ENCODE measurements around the gene TCN2.

Gene TCN2

DNA sequence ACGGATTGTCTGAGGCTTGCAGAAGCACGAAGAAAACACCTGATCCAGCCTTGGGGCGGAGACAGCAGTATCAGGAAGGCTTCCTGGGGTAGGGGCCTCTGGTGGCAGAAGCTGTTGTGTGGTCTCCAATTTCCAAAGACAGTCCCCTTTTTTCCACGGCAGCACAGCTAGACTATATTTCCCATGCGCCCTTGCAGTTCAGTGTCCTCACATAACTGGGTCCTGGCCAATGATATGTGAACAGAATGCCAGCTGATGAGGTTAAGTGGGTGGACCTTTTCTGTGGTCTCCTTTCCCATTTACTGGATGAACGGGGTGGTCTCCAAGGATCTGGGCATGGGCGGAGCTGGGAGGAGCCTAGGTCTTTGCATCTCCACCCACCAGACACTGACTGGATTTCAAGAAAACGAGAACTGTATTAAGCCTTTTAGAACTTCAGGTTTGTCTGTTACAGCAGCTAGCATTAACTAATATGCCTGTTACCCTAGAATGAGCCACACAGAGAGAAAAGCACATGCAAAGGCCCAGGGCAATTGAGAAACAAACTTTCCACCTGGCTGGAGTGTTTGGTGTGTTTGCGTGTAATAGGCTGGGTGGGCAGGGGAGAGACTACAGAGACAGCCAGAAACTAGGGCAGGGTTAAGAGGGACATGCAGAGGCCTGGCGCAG is 38.7 kb upstream of the TCN2 start:
- intact Hi-C loops (cut with DNase I; ENCODE audit: low total_unique reads): no loop called here
- Histone ChIP-seq H3K4me3 (no peak overlapping the region), H3K27ac (no peak overlapping the region), H3K27me3 (no peaks in the 10 kb centered on the region), H3K36me3 (no peaks in the 10 kb centered on the region), H3K4me1 (peaks cover 0 to under 1% (median 0%) of the 10 kb centered on the region in 4 donors), H3K9me3 (no peaks in the 10 kb centered on the region)
- TF ChIP-seq, protein P1, sequence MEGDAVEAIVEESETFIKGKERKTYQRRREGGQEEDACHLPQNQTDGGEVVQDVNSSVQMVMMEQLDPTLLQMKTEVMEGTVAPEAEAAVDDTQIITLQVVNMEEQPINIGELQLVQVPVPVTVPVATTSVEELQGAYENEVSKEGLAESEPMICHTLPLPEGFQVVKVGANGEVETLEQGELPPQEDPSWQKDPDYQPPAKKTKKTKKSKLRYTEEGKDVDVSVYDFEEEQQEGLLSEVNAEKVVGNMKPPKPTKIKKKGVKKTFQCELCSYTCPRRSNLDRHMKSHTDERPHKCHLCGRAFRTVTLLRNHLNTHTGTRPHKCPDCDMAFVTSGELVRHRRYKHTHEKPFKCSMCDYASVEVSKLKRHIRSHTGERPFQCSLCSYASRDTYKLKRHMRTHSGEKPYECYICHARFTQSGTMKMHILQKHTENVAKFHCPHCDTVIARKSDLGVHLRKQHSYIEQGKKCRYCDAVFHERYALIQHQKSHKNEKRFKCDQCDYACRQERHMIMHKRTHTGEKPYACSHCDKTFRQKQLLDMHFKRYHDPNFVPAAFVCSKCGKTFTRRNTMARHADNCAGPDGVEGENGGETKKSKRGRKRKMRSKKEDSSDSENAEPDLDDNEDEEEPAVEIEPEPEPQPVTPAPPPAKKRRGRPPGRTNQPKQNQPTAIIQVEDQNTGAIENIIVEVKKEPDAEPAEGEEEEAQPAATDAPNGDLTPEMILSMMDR (IDR thresholded peaks at IDR 0.05): no peak
- DNase-seq: no peak

GRCh38 chr22:30569674-30570202 is 37.2 kb upstream of the TCN2 start:
- H3K4me3 ChIP-seq: no peak overlapping the region
- intact Hi-C loops (cut with DNase I; ENCODE audit: low total_unique reads): no loop called here
- H3K27ac ChIP-seq: no peak overlapping the region
- H3K36me3 ChIP-seq: no peaks in the 10 kb centered on the region
- H3K27me3 ChIP-seq: no peaks in the 10 kb centered on the region
- H3K9me3 ChIP-seq: no peaks in the 10 kb centered on the region
- TF ChIP-seq, protein P1 (IDR thresholded peaks at IDR 0.05): no peak
- no peak for DNase-seq
- H3K4me1 ChIP-seq: peaks cover 0 to 14% (median 2%) of the 10 kb centered on the region in 4 donors

DNA sequence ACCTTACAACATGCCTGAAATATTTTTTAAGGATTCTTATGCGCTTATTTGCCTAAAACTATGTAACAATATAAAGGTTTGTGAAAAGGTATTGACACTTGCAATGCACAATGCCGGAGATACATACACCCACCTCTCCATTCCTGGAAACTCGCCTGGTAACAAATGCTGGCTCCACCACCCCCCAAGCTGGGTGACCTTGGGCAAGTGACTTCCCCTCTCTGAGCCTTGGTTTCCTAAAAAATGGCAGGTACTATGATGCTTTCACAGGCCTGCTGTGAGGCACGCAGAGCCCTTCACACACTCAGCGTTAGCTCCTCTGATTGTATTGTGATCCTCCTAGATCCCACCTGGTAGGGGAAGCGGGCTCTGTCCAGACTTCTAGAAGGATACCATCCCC is 34.8 kb upstream of the TCN2 start:
- TF ChIP-seq, protein P1 (IDR thresholded peaks at IDR 0.05): no peak
- intact Hi-C loops (cut with DNase I; ENCODE audit: low total_unique reads): no loop called here
- Histone ChIP-seq H3K27ac (no peak overlapping the region), H3K9me3 (no peaks in the 10 kb centered on the region), H3K27me3 (no peaks in the 10 kb centered on the region), H3K4me3 (no peak overlapping the region), H3K4me1 (peaks cover 0 to 32% (median 15%) of the 10 kb centered on the region in 4 donors), H3K36me3 (peaks cover 11 to 22% (median 18%) of the 10 kb centered on the region in 3 donors)
- no peak for DNase-seq

GRCh38 chr22:30572840-30573593 is 34.0 kb upstream of the TCN2 start:
- TF ChIP-seq, protein P1 (IDR thresholded peaks at IDR 0.05): no peak
- intact Hi-C loops (cut with DNase I; ENCODE audit: low total_unique reads): no loop called here
- peak overlapping the region in 1 of 2 donors; percentile 62 for H3K27ac ChIP-seq
- H3K4me3 ChIP-seq: no peak overlapping the region
- peaks cover 19 to 30% (median 26%) of the 10 kb centered on the region in 3 donors for H3K36me3 ChIP-seq
- peaks cover 0 to 32% (median 15%) of the 10 kb centered on the region in 4 donors for H3K4me1 ChIP-seq
- DNase-seq: no peak
- H3K9me3 ChIP-seq: no peaks in the 10 kb centered on the region
- H3K27me3 ChIP-seq: no peaks in the 10 kb centered on the region

- no peak overlapping the region for H3K4me3 ChIP-seq
- TF ChIP-seq, protein P1 (IDR thresholded peaks at IDR 0.05): no peak
- intact Hi-C loops (cut with DNase I; ENCODE audit: low total_unique reads): no loop called here
- H3K36me3 ChIP-seq: peaks cover 25 to 36% (median 33%) of the 10 kb centered on the region in 3 donors
- H3K4me1 ChIP-seq: peaks cover 0 to 32% (median 15%) of the 10 kb centered on the region in 4 donors
- DNase-seq: no peak
- H3K9me3 ChIP-seq: no peaks in the 10 kb centered on the region
- H3K27ac ChIP-seq: peak overlapping the region in 1 of 2 donors; percentile 62
- H3K27me3 ChIP-seq: no peaks in the 10 kb centered on the region
Measured at GRCh38 chr22:30573594-30574094, 33.3 kb upstream of the TCN2 start.

All from tibial artery (tissue), 4 donors.